H1 (cell line): Measurements from ENCODE around the gene SRM.

Experiments
- EZH2 ChIP-seq: fragments of 200-600 bp; sonication (generic); IDR thresholded peaks from 2 replicates; pipeline ENCODE4 v1.7.1; 2012; ENCODE audit warnings: low read depth, mild to moderate bottlenecking, moderate library complexity, low read length, inconsistent platforms; ENCODE audit not compliant: severe bottlenecking
- GABPA ChIP-seq: IDR thresholded peaks from 2 replicates; pipeline ENCODE4 v1.6.1; 2011; ENCODE audit warnings: mild to moderate bottlenecking, low read length, moderate library complexity, borderline replicate concordance; ENCODE audit not compliant: insufficient read depth
- POLR2A ChIP-seq, 2 experiments: IDR thresholded peaks; 1 replicate in 1 of 2; 2 replicates in 1 of 2; pipeline ENCODE4 v1.6.1; 2011; ENCODE audit warnings: low read depth in 2 of 2, low read length in 2 of 2, mild to moderate bottlenecking in 2 of 2; ENCODE audit errors: control extremely low read depth in 1 of 2
- POLR2AphosphoS5 ChIP-seq: IDR thresholded peaks from 2 replicates; pipeline ENCODE4 v1.6.1; 2011; ENCODE audit warnings: low read depth, low read length
- RBBP5 ChIP-seq: IDR thresholded peaks from 2 replicates; pipeline ENCODE4 v1.7.1; 2012; ENCODE audit warnings: low read depth, mild to moderate bottlenecking, inconsistent platforms, low read length, moderate library complexity, borderline replicate concordance
- SIN3A ChIP-seq, 2 experiments: IDR thresholded peaks in 1 of 2; conservative IDR thresholded peaks in 1 of 2; 2 replicates each; pipeline ENCODE4 v1.6.1; 2011 to 2012; ENCODE audit warnings: low read length in 2 of 2, improper control_type of control experiment in 1 of 2, low read depth in 1 of 2, mild to moderate bottlenecking in 1 of 2
- TAF1 ChIP-seq: IDR thresholded peaks from 2 replicates; pipeline ENCODE4 v1.6.1; 2011; ENCODE audit warnings: mild to moderate bottlenecking, low read depth, low read length
- TF ChIP-seq, protein P1 (sequence below), 3 experiments: IDR thresholded peaks; 1 replicate in 2 of 3; 2 replicates in 1 of 3; pipeline versions ENCODE4 v1.5.1 to v1.6.1; 2011; ENCODE audit warnings: low read length in 3 of 3, mild to moderate bottlenecking in 3 of 3, inconsistent platforms in 2 of 3, low read depth in 1 of 3, moderate library complexity in 1 of 3; ENCODE audit not compliant: insufficient read depth in 1 of 3; ENCODE audit errors: control extremely low read depth in 1 of 3
- TF ChIP-seq, protein P2 (sequence below): IDR thresholded peaks from 2 replicates; pipeline ENCODE4 v1.6.1; 2011; ENCODE audit warnings: low read length, improper control_type of control experiment

DNA sequence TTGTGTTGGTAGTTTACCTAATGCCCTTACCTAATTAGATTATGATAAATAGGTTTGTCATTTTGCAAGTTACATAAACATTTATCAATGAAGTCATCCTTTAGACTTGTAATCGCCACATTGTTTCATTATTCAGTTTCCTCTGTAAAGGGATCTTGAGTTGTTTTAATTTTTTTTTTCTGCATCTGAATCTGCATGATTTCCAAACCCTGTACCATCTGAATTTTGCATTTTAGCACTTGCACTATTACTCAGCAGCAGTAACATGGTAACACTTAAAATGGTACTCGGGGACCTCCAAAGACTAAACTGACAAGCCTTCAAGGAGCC is 35.0 kb downstream of the SRM start:
- TF ChIP-seq, protein P1, sequence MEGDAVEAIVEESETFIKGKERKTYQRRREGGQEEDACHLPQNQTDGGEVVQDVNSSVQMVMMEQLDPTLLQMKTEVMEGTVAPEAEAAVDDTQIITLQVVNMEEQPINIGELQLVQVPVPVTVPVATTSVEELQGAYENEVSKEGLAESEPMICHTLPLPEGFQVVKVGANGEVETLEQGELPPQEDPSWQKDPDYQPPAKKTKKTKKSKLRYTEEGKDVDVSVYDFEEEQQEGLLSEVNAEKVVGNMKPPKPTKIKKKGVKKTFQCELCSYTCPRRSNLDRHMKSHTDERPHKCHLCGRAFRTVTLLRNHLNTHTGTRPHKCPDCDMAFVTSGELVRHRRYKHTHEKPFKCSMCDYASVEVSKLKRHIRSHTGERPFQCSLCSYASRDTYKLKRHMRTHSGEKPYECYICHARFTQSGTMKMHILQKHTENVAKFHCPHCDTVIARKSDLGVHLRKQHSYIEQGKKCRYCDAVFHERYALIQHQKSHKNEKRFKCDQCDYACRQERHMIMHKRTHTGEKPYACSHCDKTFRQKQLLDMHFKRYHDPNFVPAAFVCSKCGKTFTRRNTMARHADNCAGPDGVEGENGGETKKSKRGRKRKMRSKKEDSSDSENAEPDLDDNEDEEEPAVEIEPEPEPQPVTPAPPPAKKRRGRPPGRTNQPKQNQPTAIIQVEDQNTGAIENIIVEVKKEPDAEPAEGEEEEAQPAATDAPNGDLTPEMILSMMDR (IDR thresholded peaks at IDR 0.05; ENCODE audit: control extremely low read depth in 1 of 3, insufficient read depth in 1 of 3, low read depth in 1 of 3, low read length in 3 of 3) = no peak
- TF ChIP-seq RBBP5 (no peak), POLR2A (IDR thresholded peaks at IDR 0.05; ENCODE audit: control extremely low read depth in 1 of 2, low read depth in 2 of 2, low read length in 2 of 2) (no peak), GABPA (no peak), POLR2AphosphoS5 (no peak), EZH2 (no peak), TAF1 (no peak), SIN3A (conservative IDR thresholded peaks at IDR 0.05 in 1 of 2, IDR thresholded peaks at IDR 0.05 in 1 of 2; ENCODE audit: low read depth in 1 of 2, low read length in 2 of 2) (no peak)
- TF ChIP-seq, protein P2, sequence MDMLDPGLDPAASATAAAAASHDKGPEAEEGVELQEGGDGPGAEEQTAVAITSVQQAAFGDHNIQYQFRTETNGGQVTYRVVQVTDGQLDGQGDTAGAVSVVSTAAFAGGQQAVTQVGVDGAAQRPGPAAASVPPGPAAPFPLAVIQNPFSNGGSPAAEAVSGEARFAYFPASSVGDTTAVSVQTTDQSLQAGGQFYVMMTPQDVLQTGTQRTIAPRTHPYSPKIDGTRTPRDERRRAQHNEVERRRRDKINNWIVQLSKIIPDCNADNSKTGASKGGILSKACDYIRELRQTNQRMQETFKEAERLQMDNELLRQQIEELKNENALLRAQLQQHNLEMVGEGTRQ = no peak
